ENCODE measurements around the gene ORAI3. TPM values are rescaled to one million over a fixed set of nuclear protein-coding genes. Genes with fewer than 3 reads are reported as not detected.

Gene ORAI3
- total and polyA plus RNA-seq, 2 of the 13 experiments (the other 11 are each of a cell fraction or from before 2014, with no cell fraction given) = 11.4 to 32.0 TPM

GRCh38 chr16:30922960-30923535, 25.8 kb upstream of the ORAI3 start (continued):
- TF ChIP-seq ZNF142 (CRISPR knock-in tag; IDR thresholded peaks at IDR 0.05) (no peak), SNAPC5 (CRISPR knock-in tag; IDR thresholded peaks at IDR 0.05; ENCODE audit: borderline replicate concordance) (0 out of 2 replicates have a peak, but pooled peaks have one; percentile 22), PAF1 (CRISPR knock-in tag; IDR thresholded peaks at IDR 0.05) (no peak), MTA3 (CRISPR knock-in tag; IDR thresholded peaks at IDR 0.05) (no peak), TEF (CRISPR knock-in tag; IDR thresholded peaks at IDR 0.05) (no peak), CCAR2 (optimal IDR thresholded peaks at IDR 0.05; ENCODE audit: low read depth, low read length) (no peak), GRHL1 (CRISPR knock-in tag; conservative IDR thresholded peaks at IDR 0.05) (no peak), ZNF232 (CRISPR knock-in tag; IDR thresholded peaks at IDR 0.05; ENCODE audit: borderline replicate concordance) (no peak; the same call in 1 of the 2 replicates), THRA (CRISPR knock-in tag; IDR thresholded peaks at IDR 0.05; ENCODE audit: borderline replicate concordance) (no peak), ZBTB34 (CRISPR knock-in tag; IDR thresholded peaks at IDR 0.05) (peak; percentile 63; the same call in 1 of the 2 replicates), JUNB (CRISPR knock-in tag; IDR thresholded peaks at IDR 0.05; ENCODE audit: borderline replicate concordance) (no peak), ZNF567 (CRISPR knock-in tag; IDR thresholded peaks at IDR 0.05; ENCODE audit: borderline replicate concordance) (no peak), NCOA5 (CRISPR knock-in tag; IDR thresholded peaks at IDR 0.05) (no peak), SP140L (CRISPR knock-in tag; IDR thresholded peaks at IDR 0.05; ENCODE audit: borderline replicate concordance) (no peak), CEBPG (CRISPR knock-in tag; IDR thresholded peaks at IDR 0.05) (no peak), MED8 (CRISPR knock-in tag; IDR thresholded peaks at IDR 0.05; ENCODE audit: insufficient replicate concordance) (no peak), ZNF317 (CRISPR knock-in tag; IDR thresholded peaks at IDR 0.05) (peak; percentile 64; the same call in 1 of the 2 replicates), MBNL3 (CRISPR knock-in tag; conservative IDR thresholded peaks at IDR 0.05) (no peak; the same call in 1 of the 2 replicates), ZNF121 (CRISPR knock-in tag; IDR thresholded peaks at IDR 0.05) (no peak)
